Gastrocnemius medialis (tissue), 4 donors: Measurements from ENCODE around the gene SLC22A4. TPM values are rescaled to one million over a fixed set of nuclear protein-coding genes. Genes with fewer than 3 reads are reported as not detected.

Experiments used
- ATAC-seq, 2 donors: fragments of 150-250 bp; one replicate each; pipeline ENCODE4 v1.9.1; 2016
- DNase-seq, 2 donors: peaks; one replicate each; pipeline ENCODE4 v3.0.0-alpha.2; 2019
- H3K27ac ChIP-seq, 4 donors: fragments of 200-600 bp; sonication (generic); 1 replicate in 1 of 4; 2 replicates in 3 of 4; pipeline ENCODE4 v1.5.1; 2016 to 2018; ENCODE audit warnings: mild to moderate bottlenecking in 2 of 4, moderate library complexity in 1 of 4
- H3K27me3 ChIP-seq, 3 donors: fragments of 200-600 bp; sonication (generic) in 2 of 3; 1 replicate in 1 of 3; 2 replicates in 2 of 3; pipeline versions ENCODE4 v1.5.1 to v1.6.0; 2016 to 2019; ENCODE audit warnings: mild to moderate bottlenecking in 1 of 3, moderate library complexity in 1 of 3
- H3K36me3 ChIP-seq, 2 donors: fragments of 200-600 bp; sonication (generic) in 1 of 2; one replicate each; pipeline ENCODE4 v1.5.1; 2017 to 2018
- H3K4me1 ChIP-seq, 2 donors: fragments of 200-600 bp; sonication (generic) in 1 of 2; one replicate each; pipeline ENCODE4 v1.5.1; 2016 to 2017; ENCODE audit warnings: mild to moderate bottlenecking in 2 of 2
- H3K4me3 ChIP-seq, 4 donors: fragments of 200-600 bp; sonication (generic) in 3 of 4; 1 replicate in 1 of 4; 2 replicates in 3 of 4; pipeline ENCODE4 v1.5.1; 2016 to 2019; ENCODE audit warnings: mild to moderate bottlenecking in 2 of 4
- H3K9me3 ChIP-seq, 3 donors: fragments of 200-600 bp; sonication (generic) in 2 of 3; 1 replicate in 1 of 3; 2 replicates in 2 of 3; pipeline ENCODE4 v1.5.1; 2016 to 2019
- POLR2A ChIP-seq, 2 donors: fragments of 450-650 bp; IDR thresholded peaks; one replicate each; pipeline ENCODE4 v1.6.1; 2017; ENCODE audit warnings: antibody characterized with exemption in 2 of 2, mild to moderate bottlenecking in 2 of 2, moderate library complexity in 2 of 2
- in situ Hi-C, 4 donors: fragments of 200-750 bp; cut with MboI; loops; one replicate each; pipeline versions ENCODE4 v1.15.0 to v1.8.0; 2017; ENCODE audit warnings: low sequenced_read_pairs in 4 of 4
- intact Hi-C: fragments of 100-400 bp; cut with DNase I; formaldehyde crosslinking; loops from one replicate; pipeline ENCODE4 v1.15.1; 2023; ENCODE audit warnings: low total_unique reads
- total RNA-seq, 4 donors: library from RNA; depleted of rRNA; stranded (reverse); fragments of >200 nt; gene quantifications; one replicate each; pipeline versions ENCODE4 v1.1.0 to v1.2.3, GENCODE V29; 2016
- TF ChIP-seq, protein P1 (sequence below), 5 experiments: fragments of 450-650 bp in 3 of 5; fragments of 200-600 bp in 2 of 5; sonication (generic) in 2 of 5; IDR thresholded peaks in 4 of 5; conservative IDR thresholded peaks in 1 of 5; 1 replicate in 4 of 5; 2 replicates in 1 of 5; pipeline ENCODE4 v1.5.1; 2016 to 2019; ENCODE audit warnings: antibody characterized with exemption in 5 of 5, mild to moderate bottlenecking in 3 of 5, moderate library complexity in 3 of 5

The SLC22A4 gene
- total RNA-seq, 4 donors from 2014 or later: 5.4 to 6.7 (median 6.2) TPM

DNA sequence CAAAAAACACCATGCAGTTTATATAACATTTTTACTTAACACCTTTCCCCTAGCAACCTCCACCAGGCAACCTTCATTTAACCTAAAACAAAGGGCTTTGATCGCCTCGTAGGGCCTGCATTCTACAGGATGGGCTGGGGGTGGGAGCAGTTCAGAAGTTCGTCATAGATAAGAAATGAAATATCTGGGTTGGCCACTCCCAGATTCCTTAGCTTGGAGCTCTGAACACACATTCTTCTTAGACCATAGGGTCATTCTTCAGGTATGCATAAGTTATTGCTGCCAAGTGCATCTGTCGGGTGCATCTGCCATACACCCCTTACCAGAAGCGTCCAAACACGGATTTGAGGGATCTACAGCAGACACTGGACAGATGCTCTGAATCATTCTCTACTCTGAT is 71.0 kb downstream of the SLC22A4 start:
- TF ChIP-seq, protein P1, sequence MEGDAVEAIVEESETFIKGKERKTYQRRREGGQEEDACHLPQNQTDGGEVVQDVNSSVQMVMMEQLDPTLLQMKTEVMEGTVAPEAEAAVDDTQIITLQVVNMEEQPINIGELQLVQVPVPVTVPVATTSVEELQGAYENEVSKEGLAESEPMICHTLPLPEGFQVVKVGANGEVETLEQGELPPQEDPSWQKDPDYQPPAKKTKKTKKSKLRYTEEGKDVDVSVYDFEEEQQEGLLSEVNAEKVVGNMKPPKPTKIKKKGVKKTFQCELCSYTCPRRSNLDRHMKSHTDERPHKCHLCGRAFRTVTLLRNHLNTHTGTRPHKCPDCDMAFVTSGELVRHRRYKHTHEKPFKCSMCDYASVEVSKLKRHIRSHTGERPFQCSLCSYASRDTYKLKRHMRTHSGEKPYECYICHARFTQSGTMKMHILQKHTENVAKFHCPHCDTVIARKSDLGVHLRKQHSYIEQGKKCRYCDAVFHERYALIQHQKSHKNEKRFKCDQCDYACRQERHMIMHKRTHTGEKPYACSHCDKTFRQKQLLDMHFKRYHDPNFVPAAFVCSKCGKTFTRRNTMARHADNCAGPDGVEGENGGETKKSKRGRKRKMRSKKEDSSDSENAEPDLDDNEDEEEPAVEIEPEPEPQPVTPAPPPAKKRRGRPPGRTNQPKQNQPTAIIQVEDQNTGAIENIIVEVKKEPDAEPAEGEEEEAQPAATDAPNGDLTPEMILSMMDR (IDR thresholded peaks at IDR 0.05 in 4 of 5, conservative IDR thresholded peaks at IDR 0.05 in 1 of 5): no peak
- no peak for TF ChIP-seq POLR2A (IDR thresholded peaks at IDR 0.05)
- in situ Hi-C loops (no loop called here), intact Hi-C loops (loop anchor here (5.0 kb wide), 1 partner anchor 127 kb away; the partner anchor contains the start of gene IRF1)

GRCh38 chr5:132368186-132368585 is 74.0 kb downstream of the SLC22A4 start:
- ATAC-seq (no peak), DNase-seq (no peak)
- Histone ChIP-seq H3K4me3 (peak overlapping the region in 3 of 4 donors; percentile 64 to 82 (median 74)), H3K4me1 (peaks cover 32 to 34% of the 10 kb centered on the region in 2 donors), H3K9me3 (no peaks in the 10 kb centered on the region), H3K27me3 (no peaks in the 10 kb centered on the region), H3K27ac (peak overlapping the region; percentile 92 to 99 (median 96)), H3K36me3 (no peaks in the 10 kb centered on the region)
- TF ChIP-seq, protein P1 (IDR thresholded peaks at IDR 0.05 in 4 of 5, conservative IDR thresholded peaks at IDR 0.05 in 1 of 5): no peak
- TF ChIP-seq POLR2A (IDR thresholded peaks at IDR 0.05): no peak
- intact Hi-C loops (loop anchor here (5.0 kb wide), 1 partner anchor 124 kb away; the partner anchor contains the start of gene IRF1), in situ Hi-C loops (no loop called here)

More for the DNA sequence above, 71.0 kb downstream of the SLC22A4 start:
- Histone ChIP-seq H3K4me1 (peaks cover 31 to 56% of the 10 kb centered on the region in 2 donors), H3K27me3 (no peaks in the 10 kb centered on the region), H3K36me3 (no peaks in the 10 kb centered on the region), H3K9me3 (no peaks in the 10 kb centered on the region), H3K4me3 (no peak overlapping the region), H3K27ac (peak overlapping the region; percentile 92 to 99 (median 96))
- ATAC-seq (no peak), DNase-seq (no peak)

DNA sequence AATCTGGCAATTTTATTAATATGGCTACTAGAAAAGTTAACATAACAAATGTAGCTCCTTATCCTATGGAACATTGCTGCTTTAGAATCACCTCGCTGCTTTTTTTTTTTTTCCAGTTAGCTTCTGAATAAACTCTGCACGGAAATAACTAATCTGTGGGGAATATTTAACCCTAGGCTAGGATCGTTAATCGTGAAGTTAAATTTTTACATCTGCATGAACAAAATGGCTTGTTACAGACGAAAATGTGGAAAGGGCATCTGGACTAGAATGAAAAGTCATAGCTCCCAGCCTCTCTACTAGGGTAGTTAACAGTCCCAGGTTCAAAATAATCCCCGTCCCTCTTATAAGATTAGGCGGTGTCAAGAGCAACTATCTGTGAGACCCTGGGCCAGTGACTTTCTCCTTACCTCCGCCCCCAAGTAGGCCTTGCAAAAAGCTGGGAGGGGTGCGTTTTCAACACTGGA is 74.8 kb downstream of the SLC22A4 start:
- TF ChIP-seq, protein P1 (IDR thresholded peaks at IDR 0.05 in 4 of 5, conservative IDR thresholded peaks at IDR 0.05 in 1 of 5): no peak
- TF ChIP-seq POLR2A (IDR thresholded peaks at IDR 0.05): no peak
- in situ Hi-C loops (no loop called here), intact Hi-C loops (loop anchor here (5.0 kb wide), 1 partner anchor 123 kb away; the partner anchor contains the start of gene IRF1)
- Histone ChIP-seq H3K27ac (peak overlapping the region; percentile 92 to 99 (median 96)), H3K4me3 (peak overlapping the region; percentile 64 to 82 (median 78)), H3K4me1 (peaks cover 33 to 36% of the 10 kb centered on the region in 2 donors), H3K36me3 (no peaks in the 10 kb centered on the region), H3K9me3 (no peaks in the 10 kb centered on the region), H3K27me3 (no peaks in the 10 kb centered on the region)
- no peak for DNase-seq
- peak; percentile 9 to 18 for ATAC-seq

DNA sequence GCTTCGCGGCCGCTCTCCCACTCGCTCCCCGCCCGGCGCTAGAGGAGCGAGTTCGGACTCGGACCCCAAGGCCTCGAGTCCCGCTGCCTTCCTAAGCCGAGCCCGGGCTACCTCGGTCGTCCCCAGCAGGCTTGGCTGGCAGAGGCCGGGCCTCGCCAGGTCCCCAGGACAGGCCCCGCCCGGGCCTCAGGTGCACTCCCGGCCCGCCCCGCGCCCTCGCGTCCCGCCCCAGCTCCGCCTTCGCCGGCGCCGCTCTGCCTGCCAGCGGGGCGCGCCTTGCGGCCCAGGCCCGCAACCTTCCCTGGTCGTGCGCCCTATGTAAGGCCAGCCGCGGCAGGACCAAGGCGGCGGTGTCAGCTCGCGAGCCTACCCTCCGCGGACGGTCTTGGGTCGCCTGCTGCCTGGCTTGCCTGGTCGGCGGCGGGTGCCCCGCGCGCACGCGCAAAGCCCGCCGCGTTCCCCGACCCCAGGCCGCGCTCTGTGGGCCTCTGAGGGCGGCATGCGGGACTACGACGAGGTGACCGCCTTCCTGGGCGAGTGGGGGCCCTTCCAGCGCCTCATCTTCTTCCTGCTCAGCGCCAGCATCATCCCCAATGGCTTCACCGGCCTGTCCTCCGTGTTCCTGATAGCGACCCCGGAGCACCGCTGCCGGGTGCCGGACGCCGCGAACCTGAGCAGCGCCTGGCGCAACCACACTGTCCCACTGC is 75.4 kb downstream of the SLC22A4 start, which contains the start of gene SLC22A5:
SLC22A5 (plus strand) TSS at position 237 of the 707 bp plus-strand sequence; CDS start at position 500, 263 bp downstream.
- peak within 1 kb of the TSS; percentile 92 to 99 (median 96) for H3K27ac ChIP-seq
- in situ Hi-C loops: loop anchor here in 1 of 4 donors (10.0 kb wide), 1 partner anchor 95 kb away; no protein-coding TSS in a partner anchor
- TF ChIP-seq, protein P1 (IDR thresholded peaks at IDR 0.05 in 4 of 5, conservative IDR thresholded peaks at IDR 0.05 in 1 of 5): peak in 1 of 5 experiments; percentile 18
- TF ChIP-seq POLR2A (IDR thresholded peaks at IDR 0.05): peak; percentile 93 to 95

More for the DNA sequence above, 75.4 kb downstream of the SLC22A4 start, which contains the start of gene SLC22A5:
- peaks cover 33 to 36% of the 10 kb centered on the region in 2 donors for H3K4me1 ChIP-seq
- no peaks in the 10 kb centered on the region for H3K9me3 ChIP-seq
- no peaks in the 10 kb centered on the region for H3K36me3 ChIP-seq
- intact Hi-C loops: loop anchor here (2.0 to 10.0 kb wide), 3 partner anchors 75 to 1635 kb away; partner anchors contain the start of genes IRF1, SLC22A4 and VDAC1
- H3K4me3 ChIP-seq: peak within 1 kb of the TSS; percentile 64 to 82 (median 78)
- peak; percentile 73 to 75 for ATAC-seq
- peak; percentile 61 to 80 for DNase-seq
- H3K27me3 ChIP-seq: no peaks in the 10 kb centered on the region
